ENCODE results near the gene FRMD4A.
"Not testable (repeated sequence)": the region's sequence is repeated elsewhere in the genome, so short reads cannot be mapped to it uniquely, and the experiment has no call there.

The FRMD4A gene

GRCh38 chr10:14235566-14236195 is 95.0 kb downstream of the FRMD4A start:
- no peak for DNase-seq

DNA sequence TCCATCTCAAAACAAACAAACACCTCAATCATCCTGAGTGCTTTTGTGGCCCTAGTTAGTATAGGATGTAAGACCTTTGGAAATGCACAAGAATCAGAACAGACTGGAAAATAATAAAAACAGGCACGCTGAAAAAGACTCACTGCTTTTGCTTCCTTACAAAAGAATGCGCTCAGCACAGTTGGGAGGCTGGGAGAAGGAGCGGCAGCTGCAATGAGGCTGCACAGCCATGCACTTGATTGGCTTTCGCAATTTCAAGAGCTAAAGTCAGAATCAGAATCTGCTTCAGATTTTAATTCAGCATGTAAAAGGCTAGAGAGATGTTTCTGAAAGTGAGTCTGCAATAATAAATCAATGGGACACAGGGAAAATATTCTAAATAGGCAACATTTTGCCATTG is 97.2 kb downstream of the FRMD4A start:
- DNase-seq: no peak

DNA sequence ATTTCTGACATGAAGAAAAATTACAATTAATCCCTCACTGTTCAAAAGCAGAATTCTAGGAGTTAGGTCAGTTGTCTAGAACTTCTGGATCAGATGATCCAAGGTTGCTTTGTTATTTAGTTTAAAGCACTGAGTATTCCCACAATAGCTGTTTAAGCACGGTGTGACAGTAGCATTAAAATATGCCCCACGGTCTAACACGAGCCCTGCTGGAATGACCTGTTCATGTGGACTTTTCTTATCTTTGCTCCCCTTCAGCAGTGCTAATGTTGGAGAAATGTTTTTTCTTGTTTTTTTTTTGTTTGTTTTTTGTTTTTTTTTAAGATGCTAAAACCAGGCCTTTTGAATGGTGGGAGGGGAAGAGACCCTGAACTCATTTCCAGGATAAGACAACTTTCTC is 101.9 kb downstream of the FRMD4A start:
- not testable (repeated sequence) for DNase-seq

DNA sequence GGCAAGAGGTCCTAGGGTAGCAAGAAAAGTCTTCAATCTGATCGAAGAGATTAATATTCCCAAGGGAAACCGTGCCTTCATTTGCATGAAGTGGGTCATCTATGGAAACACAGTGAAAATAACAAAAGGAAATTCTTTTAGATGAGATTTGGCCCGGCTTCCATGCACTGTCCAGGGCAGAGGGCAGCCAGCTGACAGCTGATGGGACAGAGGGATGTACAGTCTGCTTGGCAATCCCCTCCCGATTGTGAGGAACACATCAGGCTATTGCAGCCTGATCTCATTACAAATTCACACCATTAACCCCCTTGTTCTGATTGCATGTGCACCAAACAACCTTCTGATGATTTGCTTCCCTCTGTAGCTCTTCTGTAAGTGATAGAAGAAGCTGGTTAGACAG is 105.3 kb downstream of the FRMD4A start:
- no peak for DNase-seq

- DNase-seq: no peak
These were observed 110.7 kb downstream of the FRMD4A start for GRCh38 chr10:14220026-14220425.

GRCh38 chr10:14219411-14219810 is 111.3 kb downstream of the FRMD4A start:
- DNase-seq: no peak

GRCh38 chr10:14215641-14216040 is 115.1 kb downstream of the FRMD4A start:
- no peak for DNase-seq

DNA sequence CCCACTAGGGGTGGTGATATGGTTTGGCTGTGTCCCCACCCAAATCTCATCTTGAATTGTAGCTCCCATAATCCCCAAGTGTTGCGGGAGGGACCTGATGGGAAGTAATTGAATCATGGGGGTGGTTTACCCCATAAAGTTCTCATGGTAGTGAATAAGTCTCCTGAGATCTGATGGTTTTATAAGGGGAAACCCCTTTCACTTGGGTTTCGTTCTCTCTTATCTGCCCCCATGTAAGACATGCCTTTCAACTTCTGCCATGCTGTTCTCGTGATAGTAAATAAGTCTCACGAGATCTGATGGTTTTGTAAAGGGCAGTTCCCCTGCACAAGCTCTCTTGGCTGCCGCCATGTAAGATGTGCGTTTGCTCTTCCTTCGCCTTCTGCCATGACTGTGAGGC is 117.0 kb downstream of the FRMD4A start:
- not testable (repeated sequence) for DNase-seq

DNA sequence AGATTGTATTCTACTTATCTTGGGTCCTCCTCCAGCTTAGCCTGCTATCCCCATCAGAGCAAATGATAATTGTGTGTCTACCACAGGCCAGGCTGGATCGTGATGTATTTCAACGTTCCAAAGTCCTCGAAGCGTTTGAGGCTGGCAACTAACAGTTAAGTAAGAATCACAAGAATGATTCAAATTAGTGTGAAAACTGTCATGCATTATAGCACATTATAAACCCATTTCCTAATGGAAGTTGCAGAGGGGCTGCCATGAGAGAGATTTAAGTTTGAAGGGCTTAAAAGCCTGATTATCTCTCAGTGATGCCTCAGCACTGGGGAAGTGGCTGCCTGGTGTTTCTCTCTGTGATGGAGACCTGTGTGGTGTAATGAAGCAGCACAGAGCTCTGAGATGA is 119.1 kb downstream of the FRMD4A start:
- DNase-seq: no peak

DNA sequence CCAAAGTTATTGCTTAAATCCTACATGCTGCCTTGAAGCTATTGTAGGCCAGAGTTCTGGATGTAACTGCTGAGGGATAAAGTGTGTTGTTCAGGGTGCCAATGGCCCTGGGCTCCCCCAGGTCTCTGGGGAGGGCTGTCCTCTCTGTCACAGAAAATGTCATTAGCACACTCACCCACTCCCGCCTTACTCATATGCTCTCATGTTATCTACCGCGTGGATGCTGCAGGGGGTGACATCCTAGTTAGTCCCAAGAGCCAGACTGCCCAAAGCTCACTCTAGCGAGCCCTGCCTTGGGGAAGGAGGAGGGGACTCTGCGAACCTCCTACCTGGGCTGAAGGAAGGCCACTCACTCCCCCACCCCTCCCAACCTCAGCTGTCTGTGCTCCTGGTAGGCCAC is 122.5 kb downstream of the FRMD4A start:
- DNase-seq: no peak

DNA sequence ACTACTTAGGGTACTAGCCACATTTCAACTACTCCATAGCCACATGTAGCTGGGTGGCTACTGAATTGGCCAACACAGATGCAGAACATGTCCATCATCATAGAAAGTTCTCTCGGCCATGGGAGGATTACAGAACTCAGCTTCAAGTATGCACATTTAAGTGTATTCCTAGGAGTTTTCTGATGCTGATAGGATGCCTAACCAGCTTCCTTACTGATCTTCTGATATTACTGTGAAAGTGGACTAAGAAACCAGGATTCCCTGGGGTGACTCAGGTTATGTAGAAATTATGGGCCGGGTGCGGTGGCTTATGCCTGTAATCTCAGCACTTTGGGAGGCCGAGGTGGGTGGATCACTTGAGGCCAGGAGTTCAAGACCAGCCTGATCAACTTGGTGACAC is 125.5 kb downstream of the FRMD4A start:
- DNase-seq: no peak

- DNase-seq: no peak
These were observed 129.8 kb downstream of the FRMD4A start for GRCh38 chr10:14200698-14201544.

GRCh38 chr10:14199098-14199497 is 131.6 kb downstream of the FRMD4A start:
- DNase-seq: not testable (repeated sequence)

DNA sequence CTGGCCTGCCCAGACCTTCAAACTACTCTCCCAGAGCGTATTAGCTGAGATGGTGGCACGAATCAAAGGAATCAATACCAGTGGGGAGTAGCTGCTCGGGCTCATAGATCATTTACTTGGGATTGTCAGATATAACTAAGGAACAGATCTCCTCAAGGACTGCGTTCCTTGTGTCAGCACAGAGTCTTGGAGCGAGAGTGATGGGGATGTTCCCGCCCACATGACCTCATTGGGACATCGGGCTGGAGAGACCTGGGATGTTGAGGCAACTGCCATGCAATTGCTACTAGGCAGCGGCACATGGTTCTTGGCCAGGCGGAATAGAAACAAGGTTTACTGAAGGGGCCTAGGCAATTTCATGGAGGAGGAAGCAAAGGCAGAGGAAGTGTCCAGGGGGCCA is 132.6 kb downstream of the FRMD4A start:
- DNase-seq: no peak

GRCh38 chr10:14196113-14196512 is 134.6 kb downstream of the FRMD4A start:
- DNase-seq: no peak

- no peak for DNase-seq
These were observed 135.3 kb downstream of the FRMD4A start for GRCh38 chr10:14195433-14195832.

- no peak for DNase-seq
These were observed 138.0 kb downstream of the FRMD4A start for GRCh38 chr10:14192746-14193145.

- no peak for DNase-seq
These were observed 138.9 kb downstream of the FRMD4A start for GRCh38 chr10:14191871-14192270.

GRCh38 chr10:14191407-14191806 is 139.3 kb downstream of the FRMD4A start:
- no peak for DNase-seq

DNA sequence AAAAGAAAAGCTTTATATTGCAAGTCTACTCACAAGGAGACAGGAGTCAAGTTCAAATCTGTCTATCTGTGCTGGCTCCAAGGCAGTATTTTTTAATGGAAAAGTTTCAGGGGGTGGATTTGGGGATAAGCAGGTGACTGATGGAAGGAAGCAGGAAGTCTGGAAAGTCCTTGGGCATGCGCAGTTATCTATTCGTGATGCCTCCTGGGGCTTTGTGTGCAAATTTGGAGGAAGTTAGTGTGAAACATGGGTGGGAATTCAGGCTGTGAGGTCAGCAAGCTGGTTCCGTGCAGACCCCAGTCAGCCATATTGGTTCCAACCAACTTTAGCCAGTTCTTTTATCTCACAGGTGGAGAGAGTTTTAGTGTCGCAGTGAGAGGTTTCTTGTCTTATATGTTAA is 140.0 kb downstream of the FRMD4A start:
- no peak for DNase-seq

- DNase-seq: peak; percentile 8
These were observed 144.5 kb downstream of the FRMD4A start for GRCh38 chr10:14186245-14186644.

- peak; percentile 77 for DNase-seq
These were observed 145.2 kb downstream of the FRMD4A start for GRCh38 chr10:14185316-14186045.

DNA sequence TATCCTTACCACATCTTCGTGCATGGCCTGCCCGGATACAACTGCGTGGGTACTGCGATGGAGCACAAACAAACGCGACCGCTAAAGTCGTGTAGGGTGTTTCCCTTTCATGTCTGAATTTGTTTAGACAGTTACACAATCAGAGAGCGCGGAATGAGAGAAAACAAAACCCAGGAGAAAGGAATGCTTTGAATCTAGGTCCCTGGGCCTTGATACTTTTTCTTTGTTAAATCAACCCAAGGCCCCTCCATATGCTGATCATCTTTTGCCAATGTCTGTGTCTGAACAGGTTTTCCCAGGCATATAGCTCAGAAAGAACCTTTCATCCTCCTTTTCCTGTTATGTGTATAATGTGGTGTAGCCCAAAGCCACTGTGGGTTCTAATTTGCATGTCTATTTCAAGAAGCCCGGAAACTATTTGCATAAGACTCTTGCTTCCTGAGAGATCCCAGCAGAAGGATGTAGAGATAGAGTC is 145.8 kb downstream of the FRMD4A start:
- peak; percentile 82 for DNase-seq

- DNase-seq: no peak
These were observed 147.9 kb downstream of the FRMD4A start for GRCh38 chr10:14182781-14183180.
